ENCODE results near the gene SP3.

Gene SP3

DNA sequence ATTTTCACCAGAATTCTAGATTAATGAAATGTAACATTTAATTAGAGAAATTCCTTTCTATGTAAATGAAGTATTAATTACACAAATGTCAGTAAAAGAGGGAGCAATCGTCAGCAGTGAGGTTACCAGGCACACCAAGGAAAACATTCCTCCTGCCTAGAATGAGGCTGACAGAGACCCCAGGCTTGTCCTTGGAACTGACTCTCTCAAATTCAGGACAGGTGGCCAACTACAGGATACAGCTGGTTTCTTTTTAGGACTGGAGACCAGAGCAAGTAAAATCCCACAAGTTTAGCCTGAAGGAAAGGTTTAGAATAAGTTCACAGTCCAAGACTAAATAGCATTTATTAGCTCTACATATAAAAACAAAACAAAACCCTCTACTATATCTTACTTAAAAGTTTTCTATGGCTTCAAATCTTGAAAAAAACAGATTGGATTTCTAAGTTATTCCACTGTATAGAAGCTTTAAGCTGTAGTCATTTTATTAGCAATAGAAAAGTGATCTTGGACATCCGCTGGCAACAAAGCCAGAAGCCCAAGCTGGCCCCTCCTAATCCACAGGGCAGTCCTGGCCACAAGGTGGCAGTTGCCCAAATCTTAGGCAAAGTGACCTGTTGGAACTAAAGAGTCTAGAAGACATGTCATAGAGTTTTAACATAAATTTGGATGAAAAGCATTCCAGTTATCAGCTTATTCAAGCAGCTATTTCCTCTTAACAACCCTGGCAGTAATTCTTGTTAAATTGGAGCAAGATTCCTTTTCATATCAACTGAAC lies 81.0 kb downstream of the SP3 start:
- DNase-seq, result peak; percentile 7 to 9

DNA sequence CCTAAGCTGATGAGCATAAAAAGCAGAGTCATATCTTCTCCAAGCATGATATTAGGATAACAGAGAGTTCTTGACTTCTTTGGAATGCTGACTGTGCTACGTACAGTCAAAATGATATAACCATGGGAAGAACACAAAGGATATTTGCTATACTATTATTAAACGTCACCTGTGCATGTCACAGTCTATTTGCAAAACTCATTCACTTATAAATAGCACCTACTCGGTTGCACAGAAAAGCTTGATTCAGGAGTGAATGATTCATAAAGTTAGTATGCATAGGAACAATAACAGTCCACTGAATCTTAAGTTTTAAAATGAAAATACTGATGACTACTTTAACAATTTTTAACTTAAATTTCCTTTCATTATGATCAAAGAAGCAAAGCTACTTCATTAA lies 83.3 kb downstream of the SP3 start:
- no peak for DNase-seq

DNA sequence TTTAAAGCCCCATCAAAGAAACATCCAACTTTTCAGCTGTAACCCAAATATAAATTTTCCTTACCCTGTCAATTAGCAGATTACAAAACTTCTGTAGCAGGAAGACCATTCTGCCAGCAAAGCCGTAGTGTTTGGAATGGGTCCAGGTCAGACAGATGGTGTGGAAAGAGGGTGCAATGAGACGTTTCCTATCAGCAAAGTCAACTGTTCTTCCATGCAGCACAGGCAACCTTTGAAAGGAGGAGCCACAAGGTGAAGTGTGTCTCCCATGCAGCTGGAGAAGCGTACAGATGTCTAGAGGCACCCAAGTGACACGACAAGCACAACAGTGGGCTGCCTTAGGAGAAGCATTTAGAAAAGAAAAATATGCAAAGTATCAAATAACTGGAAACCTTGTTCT lies 83.7 kb downstream of the SP3 start:
- no peak for DNase-seq

- no peak for DNase-seq
Measured at GRCh38 chr2:173880561-173880960, 84.6 kb downstream of the SP3 start.

DNA sequence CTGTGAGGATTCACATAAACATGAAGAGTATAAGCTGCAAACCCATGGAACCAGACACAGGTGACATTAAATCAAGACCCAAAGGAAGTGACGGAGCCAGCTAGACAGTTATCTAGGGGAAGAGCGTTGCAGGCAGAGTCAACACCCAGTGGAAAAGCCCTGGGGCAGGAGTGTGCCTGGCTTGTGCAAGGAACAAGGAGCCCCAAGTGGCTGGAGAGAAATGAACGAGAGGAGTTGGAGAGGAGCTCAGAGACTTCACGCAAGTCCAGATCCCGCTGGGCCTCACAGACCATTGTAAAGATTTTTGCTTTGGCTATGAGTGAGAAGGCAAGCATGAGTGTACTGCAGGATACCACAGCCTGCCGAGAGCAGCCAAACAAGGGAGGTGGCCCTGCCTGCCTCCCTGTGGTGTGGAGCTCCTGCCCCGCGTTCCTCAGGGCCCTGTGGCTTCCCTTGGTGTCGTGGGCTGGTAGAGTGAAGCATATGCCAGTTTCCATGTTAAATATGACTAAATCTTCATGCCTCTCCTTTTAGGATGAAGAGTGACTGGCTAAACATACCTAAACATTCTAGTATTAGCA lies 88.2 kb downstream of the SP3 start:
- DNase-seq, result no peak

DNA sequence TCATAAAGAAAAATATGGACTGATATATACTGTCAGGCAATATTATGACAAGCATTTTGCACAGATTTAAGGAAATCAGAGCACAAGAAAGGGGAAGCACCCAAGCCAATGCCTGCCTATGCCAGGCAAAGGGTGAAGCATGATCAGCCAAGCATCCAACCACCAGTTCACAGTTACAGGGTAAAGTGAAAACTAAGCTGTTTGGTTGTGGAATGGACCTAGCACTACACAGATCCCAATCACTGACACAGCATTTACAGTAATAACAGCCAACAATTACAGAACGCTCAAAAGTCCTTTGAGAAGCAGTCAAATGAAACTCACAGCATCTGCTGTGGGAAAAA lies 90.3 kb downstream of the SP3 start:
- no peak for DNase-seq

- DNase-seq, result no peak
Measured at GRCh38 chr2:173874003-173874893, 90.9 kb downstream of the SP3 start.

DNA sequence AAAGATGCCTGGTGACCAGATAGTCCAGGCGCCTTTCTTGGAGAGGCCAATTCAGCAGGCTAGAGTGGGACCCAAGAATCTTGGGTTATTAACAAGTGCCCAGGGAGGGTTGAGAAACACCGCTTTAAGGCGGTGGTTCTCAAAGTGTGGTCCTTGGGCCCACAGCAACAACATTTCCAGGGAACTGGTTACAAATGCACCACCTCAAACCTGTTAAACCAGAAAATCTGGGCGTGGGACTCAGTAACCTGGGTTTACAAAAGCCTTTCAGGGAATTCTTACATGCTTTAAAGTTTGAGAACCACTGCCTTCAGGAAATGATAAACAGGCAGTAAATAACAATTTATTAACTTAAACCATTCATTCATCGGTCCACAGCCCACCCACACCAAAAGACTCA lies 92.5 kb downstream of the SP3 start:
- DNase-seq, result no peak

- no peak for DNase-seq
Measured at GRCh38 chr2:173869244-173870229, 95.6 kb downstream of the SP3 start.

- DNase-seq, result no peak
Measured at GRCh38 chr2:173868406-173868805, 96.8 kb downstream of the SP3 start.

- DNase-seq, result no peak
Measured at GRCh38 chr2:173866874-173867618, 98.1 kb downstream of the SP3 start.

GRCh38 chr2:173865971-173866873 lies 99.0 kb downstream of the SP3 start:
- DNase-seq, result no peak

- no peak for DNase-seq
Measured at GRCh38 chr2:173862612-173863217, 102.5 kb downstream of the SP3 start.

DNA sequence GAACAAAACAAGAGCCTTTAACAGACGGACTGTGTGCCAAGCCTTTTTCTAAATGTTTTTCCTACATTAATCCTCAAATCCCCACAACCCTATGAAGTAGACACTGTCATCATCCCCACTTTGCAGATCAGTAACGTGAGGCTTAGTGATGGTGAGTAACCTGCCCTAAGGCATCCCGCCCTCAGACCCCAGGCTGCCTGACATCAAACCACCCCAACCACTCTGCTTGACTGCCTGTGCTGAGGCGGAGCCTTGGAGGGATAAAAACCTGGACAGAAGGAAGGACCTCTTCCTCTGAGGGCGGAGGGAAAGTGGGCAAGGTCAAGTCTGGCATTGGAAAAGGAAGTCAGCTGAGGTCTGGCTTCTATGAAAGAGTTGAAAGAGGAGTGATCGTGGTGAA lies 104.6 kb downstream of the SP3 start:
- no peak for DNase-seq

GRCh38 chr2:173860082-173860481 lies 105.1 kb downstream of the SP3 start:
- DNase-seq, result no peak

- no peak for DNase-seq
Measured at GRCh38 chr2:173858291-173858731, 106.9 kb downstream of the SP3 start.

Measured in activated CD4-positive, alpha-beta T cell treated with anti-CD3 and anti-CD28 coated beads, Interleukin-2, amount 50 U/mL, for 4 hours (primary cell).